ENCODE results near the gene NADK.
"Not testable (repeated sequence)": the region's sequence is repeated elsewhere in the genome, so short reads cannot be mapped to it uniquely, and the experiment has no call there.

The NADK gene

GRCh38 chr1:1763657-1764621 is 14.3 kb downstream of the NADK start:
- no peak for DNase-seq (ENCODE audit: low read depth)

GRCh38 chr1:1761504-1762376 is 16.5 kb downstream of the NADK start:
- no peak for DNase-seq (ENCODE audit: low read depth)

- DNase-seq (ENCODE audit: low read depth): no peak
These were observed 17.6 kb downstream of the NADK start for GRCh38 chr1:1760715-1761114.

GRCh38 chr1:1760345-1760650 is 18.0 kb downstream of the NADK start:
- DNase-seq (ENCODE audit: low read depth): no peak

- DNase-seq (ENCODE audit: low read depth): no peak
These were observed 18.6 kb downstream of the NADK start for GRCh38 chr1:1759456-1760344.

- no peak for DNase-seq (ENCODE audit: low read depth)
These were observed 19.4 kb downstream of the NADK start for GRCh38 chr1:1758692-1759455.

- no peak for DNase-seq (ENCODE audit: low read depth)
These were observed 20.1 kb downstream of the NADK start for GRCh38 chr1:1758059-1758621.

- no peak for DNase-seq (ENCODE audit: low read depth)
These were observed 20.7 kb downstream of the NADK start for GRCh38 chr1:1757422-1758058.

GRCh38 chr1:1756661-1757421 is 21.4 kb downstream of the NADK start:
- DNase-seq (ENCODE audit: low read depth): no peak

GRCh38 chr1:1755852-1756251 is 22.4 kb downstream of the NADK start:
- no peak for DNase-seq (ENCODE audit: low read depth)

GRCh38 chr1:1755426-1755825 is 22.8 kb downstream of the NADK start:
- DNase-seq (ENCODE audit: low read depth): no peak

- DNase-seq (ENCODE audit: low read depth): no peak
These were observed 24.0 kb downstream of the NADK start for GRCh38 chr1:1754051-1754815.

GRCh38 chr1:1753607-1754005 is 24.7 kb downstream of the NADK start:
- no peak for DNase-seq (ENCODE audit: low read depth)

- no peak for DNase-seq (ENCODE audit: low read depth)
These were observed 25.3 kb downstream of the NADK start for GRCh38 chr1:1752636-1753606.

GRCh38 chr1:1752190-1752589 is 26.1 kb downstream of the NADK start:
- no peak for DNase-seq (ENCODE audit: low read depth)

- not testable (repeated sequence) for DNase-seq (ENCODE audit: low read depth)
These were observed 28.3 kb downstream of the NADK start for GRCh38 chr1:1749941-1750340.

- DNase-seq (ENCODE audit: low read depth): no peak
These were observed 29.5 kb downstream of the NADK start for GRCh38 chr1:1748686-1749321.
